ENCODE results near the gene HUS1. TPM values are rescaled to one million over a fixed set of nuclear protein-coding genes. Genes with fewer than 3 reads are reported as not detected.

HUS1 gene
- total and polyA plus RNA-seq, 2 of the 13 experiments (the other 11 are each of a cell fraction or from before 2014, with no cell fraction given): 14.8 to 16.9 TPM

DNA sequence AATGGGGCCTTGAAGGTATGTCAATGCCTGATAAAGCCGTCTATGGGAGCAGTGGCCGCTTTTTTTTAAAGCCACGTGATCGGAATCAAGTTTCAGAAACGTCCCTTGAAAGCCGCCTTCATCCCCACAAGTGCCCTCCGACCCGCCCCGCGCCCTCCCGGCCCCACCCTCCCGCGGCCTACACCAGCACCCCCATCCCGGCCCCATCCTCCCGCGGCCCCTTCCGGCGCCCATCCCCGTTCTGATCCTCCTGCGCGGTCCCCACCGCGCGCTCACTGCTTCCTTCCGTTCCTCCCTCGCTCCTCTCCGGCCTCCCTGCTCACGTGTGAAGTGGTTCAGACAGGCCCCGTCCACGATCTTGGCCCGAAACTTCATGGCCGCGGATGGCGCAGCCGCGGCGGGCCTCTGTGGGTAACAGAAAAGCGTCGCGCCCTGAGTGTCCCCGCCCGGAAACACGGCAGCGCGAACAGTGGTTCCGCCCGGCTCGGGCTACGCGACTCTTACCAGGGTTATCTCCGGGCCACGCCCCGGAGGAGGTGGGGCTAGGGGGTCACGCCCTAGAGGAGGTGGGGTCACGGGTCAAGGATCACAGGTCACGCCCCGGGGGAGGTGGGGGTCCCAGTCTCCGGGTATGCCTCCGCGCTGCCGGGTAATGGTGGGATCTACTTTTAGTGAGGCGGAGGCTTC, at the start of gene HUS1 (continued):
- TF ChIP-seq, protein P1, sequence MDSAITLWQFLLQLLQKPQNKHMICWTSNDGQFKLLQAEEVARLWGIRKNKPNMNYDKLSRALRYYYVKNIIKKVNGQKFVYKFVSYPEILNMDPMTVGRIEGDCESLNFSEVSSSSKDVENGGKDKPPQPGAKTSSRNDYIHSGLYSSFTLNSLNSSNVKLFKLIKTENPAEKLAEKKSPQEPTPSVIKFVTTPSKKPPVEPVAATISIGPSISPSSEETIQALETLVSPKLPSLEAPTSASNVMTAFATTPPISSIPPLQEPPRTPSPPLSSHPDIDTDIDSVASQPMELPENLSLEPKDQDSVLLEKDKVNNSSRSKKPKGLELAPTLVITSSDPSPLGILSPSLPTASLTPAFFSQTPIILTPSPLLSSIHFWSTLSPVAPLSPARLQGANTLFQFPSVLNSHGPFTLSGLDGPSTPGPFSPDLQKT (CRISPR knock-in tag; IDR thresholded peaks at IDR 0.05; ENCODE audit: borderline replicate concordance): peak; percentile 27; the same call in 1 of the 2 replicates
- peak; percentile 83 for TF ChIP-seq PHF5A (CRISPR knock-in tag; IDR thresholded peaks at IDR 0.05; ENCODE audit: low read depth, unreplicated experiment)
- no peak for TF ChIP-seq ZBTB1 (CRISPR knock-in tag; IDR thresholded peaks at IDR 0.05; ENCODE audit: borderline replicate concordance)
- peak; percentile 64 for TF ChIP-seq HNF4A (CRISPR knock-in tag; IDR thresholded peaks at IDR 0.05)
- TF ChIP-seq SSRP1 (CRISPR knock-in tag; IDR thresholded peaks at IDR 0.05): no peak; the same call in 1 of the 2 replicates
- TF ChIP-seq, protein P2, sequence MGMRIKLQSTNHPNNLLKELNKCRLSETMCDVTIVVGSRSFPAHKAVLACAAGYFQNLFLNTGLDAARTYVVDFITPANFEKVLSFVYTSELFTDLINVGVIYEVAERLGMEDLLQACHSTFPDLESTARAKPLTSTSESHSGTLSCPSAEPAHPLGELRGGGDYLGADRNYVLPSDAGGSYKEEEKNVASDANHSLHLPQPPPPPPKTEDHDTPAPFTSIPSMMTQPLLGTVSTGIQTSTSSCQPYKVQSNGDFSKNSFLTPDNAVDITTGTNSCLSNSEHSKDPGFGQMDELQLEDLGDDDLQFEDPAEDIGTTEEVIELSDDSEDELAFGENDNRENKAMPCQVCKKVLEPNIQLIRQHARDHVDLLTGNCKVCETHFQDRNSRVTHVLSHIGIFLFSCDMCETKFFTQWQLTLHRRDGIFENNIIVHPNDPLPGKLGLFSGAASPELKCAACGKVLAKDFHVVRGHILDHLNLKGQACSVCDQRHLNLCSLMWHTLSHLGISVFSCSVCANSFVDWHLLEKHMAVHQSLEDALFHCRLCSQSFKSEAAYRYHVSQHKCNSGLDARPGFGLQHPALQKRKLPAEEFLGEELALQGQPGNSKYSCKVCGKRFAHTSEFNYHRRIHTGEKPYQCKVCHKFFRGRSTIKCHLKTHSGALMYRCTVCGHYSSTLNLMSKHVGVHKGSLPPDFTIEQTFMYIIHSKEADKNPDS (CRISPR knock-in tag; IDR thresholded peaks at IDR 0.05): no peak
- peak; percentile 95 for TF ChIP-seq ESRRA (CRISPR knock-in tag; IDR thresholded peaks at IDR 0.05; ENCODE audit: low read depth)
- TF ChIP-seq, protein P3, sequence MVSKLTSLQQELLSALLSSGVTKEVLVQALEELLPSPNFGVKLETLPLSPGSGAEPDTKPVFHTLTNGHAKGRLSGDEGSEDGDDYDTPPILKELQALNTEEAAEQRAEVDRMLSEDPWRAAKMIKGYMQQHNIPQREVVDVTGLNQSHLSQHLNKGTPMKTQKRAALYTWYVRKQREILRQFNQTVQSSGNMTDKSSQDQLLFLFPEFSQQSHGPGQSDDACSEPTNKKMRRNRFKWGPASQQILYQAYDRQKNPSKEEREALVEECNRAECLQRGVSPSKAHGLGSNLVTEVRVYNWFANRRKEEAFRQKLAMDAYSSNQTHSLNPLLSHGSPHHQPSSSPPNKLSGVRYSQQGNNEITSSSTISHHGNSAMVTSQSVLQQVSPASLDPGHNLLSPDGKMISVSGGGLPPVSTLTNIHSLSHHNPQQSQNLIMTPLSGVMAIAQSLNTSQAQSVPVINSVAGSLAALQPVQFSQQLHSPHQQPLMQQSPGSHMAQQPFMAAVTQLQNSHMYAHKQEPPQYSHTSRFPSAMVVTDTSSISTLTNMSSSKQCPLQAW (CRISPR knock-in tag; IDR thresholded peaks at IDR 0.05): peak; percentile 90
- TF ChIP-seq SOX5 (CRISPR knock-in tag; IDR thresholded peaks at IDR 0.05; ENCODE audit: borderline replicate concordance): peak; percentile 49; the same call in 1 of the 2 replicates
- no peak for TF ChIP-seq ZFP36 (IDR thresholded peaks at IDR 0.05; ENCODE audit: borderline replicate concordance, low read depth, low read length, partially characterized antibody)
- peak; percentile 23; the same call in 1 of the 2 replicates for TF ChIP-seq ZBTB21 (CRISPR knock-in tag; IDR thresholded peaks at IDR 0.05)
- TF ChIP-seq ZNF343 (CRISPR knock-in tag; IDR thresholded peaks at IDR 0.05): peak; percentile 90
- peak; percentile 79 for TF ChIP-seq BCL6 (CRISPR knock-in tag; IDR thresholded peaks at IDR 0.05)
- TF ChIP-seq HDAC2 (CRISPR knock-in tag; IDR thresholded peaks at IDR 0.05): peak; percentile 68
- TF ChIP-seq ZNF788 (CRISPR knock-in tag; IDR thresholded peaks at IDR 0.05; ENCODE audit: borderline replicate concordance): peak; percentile 69; the same call in 1 of the 2 replicates
- peak; percentile 53; the same call in 1 of the 2 replicates for TF ChIP-seq MIER2 (CRISPR knock-in tag; IDR thresholded peaks at IDR 0.05)
- peak; percentile 93 for TF ChIP-seq TARDBP (CRISPR knock-in tag; IDR thresholded peaks at IDR 0.05)
- peak; percentile 39; the same call in 1 of the 2 replicates for TF ChIP-seq KDM6A (CRISPR knock-in tag; IDR thresholded peaks at IDR 0.05; ENCODE audit: low read depth)
- TF ChIP-seq, protein P4, sequence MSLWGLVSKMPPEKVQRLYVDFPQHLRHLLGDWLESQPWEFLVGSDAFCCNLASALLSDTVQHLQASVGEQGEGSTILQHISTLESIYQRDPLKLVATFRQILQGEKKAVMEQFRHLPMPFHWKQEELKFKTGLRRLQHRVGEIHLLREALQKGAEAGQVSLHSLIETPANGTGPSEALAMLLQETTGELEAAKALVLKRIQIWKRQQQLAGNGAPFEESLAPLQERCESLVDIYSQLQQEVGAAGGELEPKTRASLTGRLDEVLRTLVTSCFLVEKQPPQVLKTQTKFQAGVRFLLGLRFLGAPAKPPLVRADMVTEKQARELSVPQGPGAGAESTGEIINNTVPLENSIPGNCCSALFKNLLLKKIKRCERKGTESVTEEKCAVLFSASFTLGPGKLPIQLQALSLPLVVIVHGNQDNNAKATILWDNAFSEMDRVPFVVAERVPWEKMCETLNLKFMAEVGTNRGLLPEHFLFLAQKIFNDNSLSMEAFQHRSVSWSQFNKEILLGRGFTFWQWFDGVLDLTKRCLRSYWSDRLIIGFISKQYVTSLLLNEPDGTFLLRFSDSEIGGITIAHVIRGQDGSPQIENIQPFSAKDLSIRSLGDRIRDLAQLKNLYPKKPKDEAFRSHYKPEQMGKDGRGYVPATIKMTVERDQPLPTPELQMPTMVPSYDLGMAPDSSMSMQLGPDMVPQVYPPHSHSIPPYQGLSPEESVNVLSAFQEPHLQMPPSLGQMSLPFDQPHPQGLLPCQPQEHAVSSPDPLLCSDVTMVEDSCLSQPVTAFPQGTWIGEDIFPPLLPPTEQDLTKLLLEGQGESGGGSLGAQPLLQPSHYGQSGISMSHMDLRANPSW (CRISPR knock-in tag; IDR thresholded peaks at IDR 0.05; ENCODE audit: borderline replicate concordance): no peak
- peak; percentile 74 for TF ChIP-seq TAF15 (IDR thresholded peaks at IDR 0.05; ENCODE audit: low read depth, low read length, poor library complexity, severe bottlenecking)
- TF ChIP-seq MEIS2 (CRISPR knock-in tag; IDR thresholded peaks at IDR 0.05): peak; percentile 80
- peak; percentile 93; the same call in 1 of the 2 replicates for TF ChIP-seq ZNF543 (CRISPR knock-in tag; IDR thresholded peaks at IDR 0.05)
- TF ChIP-seq ZMYM2 (CRISPR knock-in tag; IDR thresholded peaks at IDR 0.05): no peak
- peak; percentile 67; the same call in 1 of the 2 replicates for TF ChIP-seq KAT7 (CRISPR knock-in tag; IDR thresholded peaks at IDR 0.05; ENCODE audit: borderline replicate concordance)
